Stimulated activated memory B cell treated with anti-CD40 and anti-IgM and Interleukin-4, amounts not matched to agents 10 μg/mL and 1 μg/mL and 100 μg/mL, for 72 hours (primary cell): ENCODE measurements around the gene OSBPL6.

Experiments used
- ATAC-seq: fragments of 150-1000 bp; cut with Tn5 transposase; 2 replicates; pipeline ENCODE4 v1.10.0; 2021
- H3K27ac Mint-ChIP-seq: one replicate; pipeline ENCODE4 v1.8.0; 2022; ENCODE audit warnings: mild to moderate bottlenecking, mixed read lengths
- H3K27me3 Mint-ChIP-seq: one replicate; pipeline ENCODE4 v1.8.0; 2022; ENCODE audit warnings: mixed read lengths
- H3K36me3 Mint-ChIP-seq: one replicate; pipeline ENCODE4 v1.8.0; 2022; ENCODE audit warnings: mixed read lengths
- H3K4me1 Mint-ChIP-seq: one replicate; pipeline ENCODE4 v1.8.0; 2022; ENCODE audit warnings: mixed read lengths
- H3K4me3 Mint-ChIP-seq: one replicate; pipeline ENCODE4 v1.8.0; 2022; ENCODE audit warnings: mild to moderate bottlenecking, moderate library complexity, mixed read lengths
- H3K9me3 Mint-ChIP-seq: one replicate; pipeline ENCODE4 v1.8.0; 2022; ENCODE audit warnings: mixed read lengths

Gene OSBPL6

GRCh38 chr2:178441426-178441825 lies 247.1 kb downstream of the OSBPL6 start:
- Mint-ChIP-seq H3K4me1 (no peaks in the 10 kb centered on the region), H3K36me3 (peaks cover 52% of the 10 kb centered on the region), H3K27ac (no peak overlapping the region), H3K27me3 (no peaks in the 10 kb centered on the region), H3K4me3 (no peak overlapping the region), H3K9me3 (no peaks in the 10 kb centered on the region)
- no peak for ATAC-seq

DNA sequence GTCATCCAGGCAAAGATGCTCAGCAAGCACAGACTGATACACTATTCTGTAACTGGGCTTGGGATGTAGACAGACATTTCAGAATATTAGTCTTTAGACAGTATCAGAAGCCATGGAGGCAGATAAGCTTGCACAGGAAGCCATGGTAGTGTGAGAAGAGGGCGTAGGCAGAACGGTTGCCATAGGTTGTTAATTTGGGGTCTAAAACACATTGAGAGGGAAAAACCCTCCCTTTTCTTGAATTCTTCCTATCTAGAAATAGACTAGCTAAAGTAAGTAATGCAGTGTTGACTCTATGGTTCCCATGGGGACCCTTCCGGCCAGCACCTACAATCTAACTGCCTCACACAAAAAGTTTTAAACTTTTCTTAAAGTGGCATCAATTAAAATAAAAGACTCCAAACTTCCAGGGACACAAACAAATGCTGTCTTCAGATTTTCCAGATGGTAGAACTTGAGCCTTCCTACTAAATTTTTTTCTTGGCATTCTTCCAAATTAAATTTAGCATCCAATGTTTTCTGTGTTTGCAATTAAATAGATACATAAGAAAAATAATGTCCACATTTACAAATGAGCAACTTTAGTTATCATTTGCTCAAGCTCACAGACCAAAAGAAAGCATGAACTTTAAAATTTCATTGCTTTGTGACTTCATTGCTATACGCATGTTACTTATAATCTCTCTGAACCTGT lies 254.8 kb downstream of the OSBPL6 start:
- H3K27me3 Mint-ChIP-seq, result no peaks in the 10 kb centered on the region
- H3K4me1 Mint-ChIP-seq, result peaks cover 32% of the 10 kb centered on the region
- peaks cover 24% of the 10 kb centered on the region for H3K36me3 Mint-ChIP-seq
- H3K27ac Mint-ChIP-seq, result no peak overlapping the region
- H3K9me3 Mint-ChIP-seq, result no peaks in the 10 kb centered on the region
- no peak for ATAC-seq
- H3K4me3 Mint-ChIP-seq, result peak overlapping the region; percentile 91

GRCh38 chr2:178449700-178450523 lies 255.6 kb downstream of the OSBPL6 start:
- Mint-ChIP-seq H3K4me3 (peak overlapping the region; percentile 91), H3K27ac (peak overlapping the region; percentile 91), H3K4me1 (peaks cover 32% of the 10 kb centered on the region), H3K9me3 (no peaks in the 10 kb centered on the region), H3K27me3 (no peaks in the 10 kb centered on the region), H3K36me3 (peaks cover 17% of the 10 kb centered on the region)
- no peak for ATAC-seq

DNA sequence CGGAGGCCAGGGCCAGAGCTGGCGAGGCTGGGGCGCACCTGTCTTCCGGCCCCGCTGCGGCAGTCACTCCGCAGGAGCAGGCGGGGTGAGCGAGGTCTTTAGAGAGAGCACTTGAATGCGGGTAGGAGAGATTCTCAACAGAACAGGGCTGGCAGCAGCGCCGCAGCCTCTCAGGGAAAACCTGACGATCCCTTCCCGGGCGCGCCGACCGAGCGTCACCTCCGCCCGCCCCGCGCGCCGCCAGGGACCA lies 256.1 kb downstream of the OSBPL6 start:
- no peaks in the 10 kb centered on the region for H3K9me3 Mint-ChIP-seq
- H3K4me3 Mint-ChIP-seq, result peak overlapping the region; percentile 91
- peak; percentile 79 for ATAC-seq
- no peaks in the 10 kb centered on the region for H3K27me3 Mint-ChIP-seq
- H3K36me3 Mint-ChIP-seq, result peaks cover 13% of the 10 kb centered on the region
- peak overlapping the region; percentile 91 for H3K27ac Mint-ChIP-seq
- H3K4me1 Mint-ChIP-seq, result peaks cover 32% of the 10 kb centered on the region

- no peaks in the 10 kb centered on the region for H3K27me3 Mint-ChIP-seq
- H3K9me3 Mint-ChIP-seq, result no peaks in the 10 kb centered on the region
- H3K4me3 Mint-ChIP-seq, result peak within 1 kb of the TSS; percentile 93
- H3K27ac Mint-ChIP-seq, result peak within 1 kb of the TSS; percentile 91
- H3K36me3 Mint-ChIP-seq, result peaks cover 13% of the 10 kb centered on the region
- peak; percentile 97 for ATAC-seq
- H3K4me1 Mint-ChIP-seq, result peaks cover 32% of the 10 kb centered on the region
These were observed 256.6 kb downstream of the OSBPL6 start, which contains the start of the genes PJVK and PRKRA for GRCh38 chr2:178450774-178451525. PJVK (plus strand) TSS chr2:178451378; CDS start chr2:178453410, 2,032 bp downstream. PRKRA (minus strand) TSS chr2:178451175; CDS start chr2:178451030, 145 bp downstream.

DNA sequence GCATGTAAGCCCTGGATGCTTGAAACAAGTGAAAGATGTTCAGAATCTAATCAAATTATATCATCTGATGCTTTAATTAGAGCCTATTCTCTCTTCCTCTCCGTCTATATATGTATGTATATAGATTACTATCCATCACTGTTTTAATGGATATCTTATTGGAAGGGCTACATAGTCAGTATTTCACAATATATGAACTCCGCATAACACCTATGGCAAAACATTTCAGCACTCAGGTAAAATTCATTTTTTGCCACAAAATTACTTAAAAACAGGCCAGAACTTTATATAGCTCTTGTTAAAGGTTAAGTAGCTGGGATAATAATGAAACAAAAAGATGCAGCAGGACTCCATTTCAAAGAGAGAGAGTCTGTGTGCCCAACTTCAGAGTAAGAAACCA lies 258.0 kb downstream of the OSBPL6 start:
- Mint-ChIP-seq H3K27ac (no peak overlapping the region), H3K4me3 (peak overlapping the region; percentile 93), H3K27me3 (no peaks in the 10 kb centered on the region), H3K36me3 (peaks cover 13% of the 10 kb centered on the region), H3K4me1 (peaks cover 32% of the 10 kb centered on the region), H3K9me3 (no peaks in the 10 kb centered on the region)
- ATAC-seq, result no peak
